NCI-H524 (cell line): ENCODE data around the gene SLX4.

Experiments used
- DNase-seq, 2 experiments: peaks; one replicate each; lab custom pipeline; 2025; lab: John Stamatoyannopoulos, UW

The SLX4 gene

GRCh38 chr16:3601614-3602319, 9.6 kb downstream of the SLX4 start:
- DNase-seq = no peak

GRCh38 chr16:3599922-3600321, 11.5 kb downstream of the SLX4 start:
- no peak for DNase-seq

DNA sequence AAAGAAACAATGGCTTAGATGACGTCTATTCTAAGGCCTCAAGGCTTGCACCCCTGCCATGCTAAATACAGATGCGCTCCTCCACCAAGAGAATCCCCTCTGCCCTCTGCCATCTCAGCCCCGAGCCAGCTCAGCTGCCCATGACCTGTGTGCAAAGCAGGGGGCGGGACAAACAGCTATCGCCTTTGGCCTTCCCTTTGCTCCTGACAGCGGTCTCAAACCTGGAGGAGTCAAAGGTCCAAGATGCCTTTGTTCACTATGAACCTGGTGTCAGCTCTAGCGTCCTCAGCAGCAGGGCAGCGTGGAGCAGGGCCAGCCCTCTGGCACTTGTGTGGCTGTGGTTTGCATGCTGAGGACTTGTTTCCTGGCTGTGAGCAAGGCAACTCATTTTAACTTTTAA, 12.3 kb downstream of the SLX4 start:
- DNase-seq = no peak

DNA sequence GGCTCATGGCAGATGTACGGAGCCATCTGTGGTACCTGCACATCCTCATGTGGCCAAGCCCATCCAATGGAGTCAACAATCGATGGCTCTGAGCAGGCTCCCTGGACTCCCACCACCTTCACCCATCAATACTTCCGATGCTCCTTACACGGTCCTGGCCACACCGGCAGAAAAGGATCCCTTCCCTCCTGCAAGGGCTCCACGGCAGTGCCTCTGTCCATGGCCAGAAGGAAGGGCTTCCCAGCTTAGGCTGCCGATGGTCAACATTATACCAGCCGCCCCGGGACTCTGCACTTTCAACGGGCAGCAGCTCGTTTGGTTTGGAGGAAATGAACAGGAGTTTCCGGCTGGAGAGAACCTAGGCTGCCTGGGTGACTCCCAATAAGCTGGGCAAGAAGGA, 13.2 kb downstream of the SLX4 start:
- no peak for DNase-seq

- no peak for DNase-seq
Measured at GRCh38 chr16:3597676-3598075, 13.7 kb downstream of the SLX4 start.

- no peak for DNase-seq
Measured at GRCh38 chr16:3597226-3597625, 14.2 kb downstream of the SLX4 start.

DNA sequence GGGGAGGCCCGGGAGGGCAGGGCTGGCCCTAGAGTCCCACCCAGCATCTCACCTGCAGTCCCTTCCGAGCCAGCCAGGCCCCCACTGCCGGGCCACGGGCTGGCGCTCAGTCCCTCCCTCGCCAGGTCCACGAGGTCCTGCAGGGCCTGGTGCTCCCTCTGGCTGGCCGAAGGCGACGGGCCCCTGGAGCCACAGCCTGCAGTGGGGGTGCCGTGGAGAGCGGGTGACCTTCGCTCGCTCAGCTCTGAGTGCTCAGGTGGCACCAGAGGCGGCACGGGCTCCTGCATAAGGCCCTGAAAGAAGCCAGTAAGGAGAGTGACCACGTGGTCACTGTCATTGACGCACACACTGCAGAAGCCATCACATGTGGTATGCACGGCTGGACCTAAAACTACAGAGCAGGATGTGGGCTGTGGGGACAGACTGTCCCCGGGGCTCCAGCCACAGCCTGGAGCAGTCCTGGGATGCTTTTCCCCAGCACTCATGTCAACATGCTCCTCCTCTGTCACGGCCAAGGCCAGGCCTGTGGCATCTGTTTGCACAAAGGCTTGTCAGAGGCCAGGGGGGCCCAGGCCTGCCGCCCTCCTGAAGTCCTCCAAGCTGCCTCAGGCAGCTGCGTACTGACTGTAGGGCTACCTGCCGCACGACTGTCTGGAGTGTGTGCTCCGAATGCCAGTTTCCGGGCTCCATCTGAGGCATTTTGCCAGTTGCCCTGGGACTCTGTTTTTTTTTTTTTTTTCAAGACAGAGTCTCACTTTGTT, 15.1 kb downstream of the SLX4 start:
- no peak for DNase-seq

- no peak for DNase-seq
Measured at GRCh38 chr16:3595521-3596021, 15.8 kb downstream of the SLX4 start.

DNA sequence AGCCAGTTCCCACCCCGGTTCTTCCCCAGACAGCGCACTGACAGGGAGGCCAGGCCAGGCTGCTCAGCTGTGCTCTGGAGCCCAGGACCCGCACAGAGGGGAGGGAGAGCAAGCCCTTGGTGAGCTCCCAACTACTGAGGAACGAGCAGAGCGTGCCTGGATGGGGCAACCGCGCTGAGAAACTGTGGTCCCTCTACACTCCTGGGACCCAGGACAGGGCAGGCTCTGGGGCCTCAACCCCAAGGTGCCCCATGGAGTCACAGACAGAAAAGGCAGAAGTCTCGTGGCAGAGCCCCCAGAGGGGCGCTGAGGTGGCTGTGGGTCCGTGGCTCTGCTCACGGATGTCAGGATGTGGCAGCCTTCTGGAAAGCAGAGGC, 16.3 kb downstream of the SLX4 start:
- no peak for DNase-seq

DNA sequence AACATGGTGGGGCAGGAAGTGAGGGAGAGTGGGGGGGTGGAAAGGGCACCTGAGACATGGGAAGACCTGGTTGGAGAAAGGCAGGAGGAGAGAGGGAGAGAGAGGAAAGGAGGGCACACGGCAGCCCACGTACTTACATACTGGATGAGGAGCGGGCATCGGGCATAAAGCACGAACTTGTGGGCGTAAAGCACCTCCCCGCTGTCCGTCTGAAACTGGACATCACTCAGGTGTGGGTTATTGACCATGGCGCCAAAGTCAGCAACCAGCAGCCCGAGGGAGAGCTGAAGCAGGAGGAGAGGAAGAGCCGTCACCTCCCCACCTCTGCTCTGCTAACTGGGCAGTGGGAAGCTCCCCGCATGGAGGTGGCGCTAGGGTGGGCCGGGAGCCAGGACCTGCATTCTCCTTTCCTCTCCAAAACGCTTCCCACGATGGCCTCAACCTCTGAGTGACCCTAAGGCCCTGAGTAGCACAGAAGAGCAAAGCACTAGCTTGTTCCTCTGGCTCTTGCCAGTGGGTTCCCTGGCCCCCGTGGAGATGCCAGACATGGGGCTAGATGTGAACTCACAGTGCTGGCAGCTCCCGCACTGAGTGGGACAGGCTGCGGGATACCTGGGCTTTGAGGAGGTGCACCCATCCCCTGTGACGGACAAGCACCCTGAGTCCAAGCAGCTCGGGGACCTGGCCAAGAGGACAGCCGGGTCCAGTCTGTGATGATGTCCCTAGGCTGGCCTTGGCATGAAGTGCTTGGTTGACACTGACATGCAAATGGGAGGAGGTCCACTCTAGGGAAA, 16.9 kb downstream of the SLX4 start:
- DNase-seq = no peak

- DNase-seq = no peak
Measured at GRCh38 chr16:3592559-3592958, 18.8 kb downstream of the SLX4 start.

- DNase-seq = no peak
Measured at GRCh38 chr16:3591991-3592390, 19.4 kb downstream of the SLX4 start.

DNA sequence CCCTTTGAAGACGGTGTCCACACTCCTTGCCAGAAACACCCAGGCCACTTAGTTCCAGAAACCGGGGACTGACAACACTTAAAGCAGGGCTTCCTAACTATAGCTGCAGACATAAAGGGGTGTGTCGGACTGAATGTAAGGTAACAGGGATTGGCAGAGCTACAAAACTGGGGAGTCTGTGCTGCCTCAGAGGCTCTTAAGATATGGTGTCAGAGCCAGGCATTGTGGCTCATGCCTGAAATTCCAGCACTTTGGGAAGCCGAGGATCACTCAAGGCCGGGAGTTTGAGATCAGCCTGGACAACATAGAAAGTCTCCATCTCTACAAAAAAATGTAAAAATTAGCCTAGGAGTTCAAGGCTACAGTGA, 20.0 kb downstream of the SLX4 start:
- DNase-seq = no peak

DNA sequence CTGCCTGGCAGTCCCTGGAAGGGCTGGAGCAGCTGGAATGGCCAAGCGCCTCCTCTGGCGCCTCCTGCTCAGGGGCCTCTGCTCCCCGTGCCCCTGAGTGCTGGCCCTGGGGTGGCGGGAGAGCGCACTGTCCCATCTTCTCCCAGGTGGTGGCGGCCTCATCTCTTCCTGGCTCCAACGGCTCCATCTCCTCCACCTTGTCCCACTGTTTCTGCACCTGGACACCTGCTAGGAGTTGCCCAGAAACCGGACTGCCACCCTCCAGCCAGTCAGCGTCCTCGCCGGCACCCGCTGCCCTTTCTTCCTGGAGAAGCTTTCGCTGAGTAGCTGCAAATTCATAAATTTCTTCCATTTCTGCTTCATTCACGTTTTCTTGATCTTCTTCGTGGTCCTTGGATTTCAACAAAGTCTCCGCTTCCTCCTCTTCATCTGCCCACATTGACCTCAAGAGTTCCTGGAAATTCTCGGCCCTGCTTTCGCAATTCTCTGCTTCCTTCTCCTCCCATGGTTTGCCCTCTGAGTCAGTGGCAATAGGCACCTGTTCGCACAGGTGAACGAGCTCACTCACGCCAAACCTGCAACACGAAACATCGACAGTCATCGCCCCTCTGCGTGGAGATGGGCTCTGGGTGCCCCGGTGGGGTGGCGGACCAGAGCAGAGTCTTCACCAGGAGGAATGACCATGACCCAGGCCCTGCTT, 20.5 kb downstream of the SLX4 start:
- no peak for DNase-seq

DNA sequence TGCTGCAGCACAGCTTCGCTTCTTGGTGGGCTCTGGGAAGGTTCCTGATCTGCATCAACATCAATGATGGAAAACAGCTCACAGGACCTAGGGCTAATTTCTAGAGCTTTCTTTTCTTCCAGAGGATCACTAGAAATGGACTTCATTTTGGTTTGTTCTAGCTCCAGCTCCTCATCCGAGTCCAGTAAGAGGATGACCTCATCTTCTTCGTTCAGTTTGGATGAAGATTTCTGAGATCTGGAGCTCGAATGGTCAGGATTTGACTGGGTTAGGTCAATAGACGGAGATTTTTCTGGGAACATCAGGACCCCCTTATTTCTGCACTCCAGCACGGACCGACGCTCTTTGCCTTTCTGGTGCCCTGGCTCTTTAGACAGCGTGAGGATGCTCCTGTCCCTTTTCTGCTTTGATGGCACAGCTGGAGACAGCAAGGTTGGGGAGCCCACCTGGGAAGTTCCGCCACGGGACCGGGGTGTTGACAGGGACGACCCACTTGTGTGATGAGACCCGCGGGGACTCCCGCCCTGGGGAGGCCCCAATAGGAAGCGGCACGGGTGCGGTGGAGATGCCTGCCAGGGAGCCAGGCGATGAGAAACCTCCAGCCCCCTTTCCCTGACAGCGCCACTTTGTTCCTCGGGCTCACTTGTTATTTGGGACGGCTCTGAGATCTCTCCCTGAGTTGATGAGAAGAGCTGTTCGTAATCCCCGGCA, 21.3 kb downstream of the SLX4 start:
- DNase-seq = no peak

DNA sequence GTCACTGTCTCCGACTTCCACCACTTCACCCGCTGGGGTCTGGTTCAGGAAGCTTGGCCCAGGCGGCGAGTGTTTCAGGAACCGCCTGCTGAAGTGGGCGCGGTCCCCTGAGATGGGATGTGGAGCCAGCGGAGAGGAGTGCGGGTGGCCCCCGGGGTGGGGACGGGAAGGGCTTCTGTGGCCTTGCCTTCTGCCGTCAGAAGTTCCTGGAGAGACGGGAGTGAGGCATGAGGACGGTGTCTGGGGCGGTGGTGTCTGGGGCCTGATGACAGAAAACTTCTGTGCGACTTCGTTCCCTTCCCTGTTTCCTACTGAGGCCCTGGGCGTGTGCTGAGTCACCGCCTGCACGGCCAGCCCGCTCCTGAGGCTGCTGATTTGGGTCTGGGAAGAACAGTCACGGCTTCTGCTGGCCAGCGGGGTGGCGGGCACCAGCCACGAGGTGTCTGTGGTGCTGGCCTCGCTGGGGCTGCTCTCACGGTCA, 21.9 kb downstream of the SLX4 start:
- no peak for DNase-seq

- DNase-seq = no peak
Measured at GRCh38 chr16:3589001-3589400, 22.4 kb downstream of the SLX4 start.

GRCh38 chr16:3587547-3588110, 23.8 kb downstream of the SLX4 start:
- no peak for DNase-seq

DNA sequence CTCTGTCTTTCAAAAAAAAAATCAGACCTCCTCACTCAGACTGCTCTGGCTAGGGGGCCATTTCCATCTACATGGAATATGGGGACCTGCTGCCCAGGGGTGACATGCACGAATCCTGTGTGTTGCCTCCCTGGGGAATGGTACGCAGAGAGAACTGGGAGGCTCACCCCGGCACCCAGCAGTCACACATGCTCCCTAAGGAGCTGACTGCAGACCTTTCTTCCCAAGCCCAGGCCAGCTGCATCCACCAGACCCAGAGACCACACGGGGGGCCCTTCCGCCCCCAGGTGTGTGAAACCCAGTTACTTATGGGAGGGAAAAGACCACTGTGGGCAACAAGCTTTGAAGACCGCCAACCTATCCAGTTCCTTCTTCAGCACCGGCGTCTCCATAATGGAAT, 27.0 kb downstream of the SLX4 start:
- DNase-seq = no peak

DNA sequence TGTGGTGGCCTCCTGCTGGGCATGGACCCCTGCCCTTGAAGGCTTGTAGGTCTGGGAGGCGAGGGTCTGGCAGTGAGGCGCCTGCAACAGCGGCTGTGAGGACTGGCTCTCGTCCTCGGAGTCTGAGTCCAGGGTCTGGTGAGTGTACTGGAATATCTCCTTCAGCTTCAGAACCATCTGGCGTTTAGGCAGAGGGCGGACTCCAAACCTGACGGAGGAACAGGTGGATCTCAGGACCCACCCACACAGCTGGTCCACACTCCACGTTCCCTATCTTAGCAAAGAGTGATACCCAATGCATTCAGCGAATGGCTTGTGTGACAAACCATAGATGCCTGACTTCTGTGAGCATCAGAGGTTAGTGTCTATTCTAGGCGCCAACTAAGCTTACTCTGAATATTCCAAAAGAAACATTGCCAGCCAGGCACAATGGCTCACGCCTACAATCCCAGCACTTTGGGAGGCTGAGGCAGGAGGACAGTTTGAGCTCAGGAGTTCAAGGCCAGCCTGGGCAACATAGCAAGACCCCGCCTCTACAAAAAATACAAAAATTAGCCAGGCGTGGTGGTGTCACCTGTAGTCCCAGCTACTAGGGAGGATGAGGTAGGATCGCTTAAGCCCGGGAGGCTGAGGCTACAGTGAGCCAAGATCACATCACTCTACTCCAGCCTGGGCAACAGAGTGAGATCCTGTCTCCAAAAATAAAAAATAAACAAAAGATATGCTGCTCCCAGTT, 27.9 kb downstream of the SLX4 start:
- DNase-seq = peak in 1 of 2 experiments; percentile 66
